Heart left ventricle (tissue), 16 donors: ENCODE results near the gene TRAPPC1. TPM values are rescaled to one million over a fixed set of nuclear protein-coding genes. Genes with fewer than 3 reads are reported as not detected.

Experiments used
- ATAC-seq, 4 donors: fragments of 200-7000 bp; cut with Tn5 transposase; one replicate each; pipeline ENCODE4 v1.9.1; 2020 to 2022; ENCODE audit warnings: moderate library complexity in 4 of 4, mild to moderate bottlenecking in 3 of 4, moderate number of reproducible peaks in 1 of 4
- DNase-seq, 5 donors: peaks; one replicate each; pipeline ENCODE4 v3.0.0-alpha.2; 2020
- H3K27ac ChIP-seq, 12 donors: fragments of 200-600 bp; sonication (generic) in 4 of 12; one replicate each; pipeline versions ENCODE4 v1.5.0 to v1.8.0; 2016 to 2022; ENCODE audit warnings: mild to moderate bottlenecking in 2 of 12
- H3K27me3 ChIP-seq, 9 donors: fragments of 200-600 bp; sonication (generic) in 2 of 9; one replicate each; pipeline versions ENCODE4 v1.5.1 to v1.8.0; 2016 to 2022; ENCODE audit warnings: mild to moderate bottlenecking in 3 of 9
- H3K36me3 ChIP-seq, 9 donors: fragments of 200-600 bp; sonication (generic) in 2 of 9; one replicate each; pipeline versions ENCODE4 v1.5.0 to v1.8.0; 2018 to 2022; ENCODE audit warnings: mild to moderate bottlenecking in 2 of 9
- H3K4me1 ChIP-seq, 12 donors: fragments of 200-600 bp; sonication (generic) in 4 of 12; one replicate each; pipeline versions ENCODE4 v1.5.0 to v1.8.0; 2016 to 2022; ENCODE audit warnings: mild to moderate bottlenecking in 3 of 12
- H3K4me3 ChIP-seq, 12 donors: fragments of 200-600 bp; sonication (generic) in 4 of 12; one replicate each; pipeline versions ENCODE4 v1.5.0 to v1.8.0; 2017 to 2022; ENCODE audit warnings: mild to moderate bottlenecking in 9 of 12, moderate library complexity in 4 of 12
- H3K9me3 ChIP-seq, 12 donors: fragments of 200-600 bp; sonication (generic) in 4 of 12; one replicate each; pipeline versions ENCODE4 v1.5.0 to v1.8.0; 2016 to 2022; ENCODE audit warnings: mild to moderate bottlenecking in 1 of 12
- POLR2A ChIP-seq, 2 donors: fragments of 450-650 bp; IDR thresholded peaks; one replicate each; pipeline ENCODE4 v1.6.1; 2017; ENCODE audit warnings: antibody characterized with exemption in 2 of 2, mild to moderate bottlenecking in 2 of 2, moderate library complexity in 2 of 2
- WGBS, 4 donors: extraction: QIAGEN DNeasy Blood & Tissue Kit in 2 of 4; methylation state at CpG; one replicate each; pipeline versions ENCODE4 v1.1.5 to v1.1.7; 2013 to 2018; 5-methylcytosine and 5-hydroxymethylcytosine counted together
- intact Hi-C, 10 donors: fragments of 100-400 bp; cut with DNase I; formaldehyde crosslinking; loops; one replicate each; pipeline versions ENCODE4 v1.11.1 to v1.14.2; 2022
- polyA plus RNA-seq, 2 donors: library from polyadenylated mRNA; stranded (reverse); fragments of 200-250 nt; gene quantifications; one replicate each; pipeline ENCODE4 v1.2.3, GENCODE V29; 2013
- total RNA-seq, 9 donors: library from RNA; depleted of rRNA in 2 of 9; stranded (reverse); fragments of >200 nt in 2 of 9; fragmentation: NEBNext Ultra II Directional in 3 of 9; extraction: Animal tissue kit (Norgen Biotek cat#: 25700) in 3 of 9; gene quantifications; one replicate each; pipeline versions ENCODE4 v1.1.0 to v1.2.4, GENCODE V29; 2016 to 2023
- TF ChIP-seq, protein P1 (sequence below), 12 donors: fragments of 200-600 bp; sonication (generic) in 4 of 12; IDR thresholded peaks; one replicate each; pipeline versions ENCODE4 v1.5.0 to v1.8.0; 2018 to 2022; ENCODE audit warnings: antibody characterized with exemption in 12 of 12, mild to moderate bottlenecking in 5 of 12
- donor health status: ischemic (EF 13 %, LVEDD 7.1; RV severe dilation, severe dysfunction).
- donor health status: healthy with polysubstance abuse.
- donor health status: DM: no; HTN: yes; CAD: no.
- donor health status: DM: no; HTN: no; CAD: no.
- donor health status: ischemic (EF 25% LVEDD 6.9; RV normal size, moderate dysfunction).
- donor health status: ischemic (EF 25% LVEDD 5.7; RV mildly dilated, moderate dysfunction).
- donor health status: healthy.
- donor health status: DM: yes; HTN: yes; CAD: no.
- donor health status: ischemic (EF 35%, LVEDD 5.7; RV mildly dilated, moderate dysfunction).
- donor health status: nonischemic (EF 11% LVEDD 7.7; RV severe dilation, severe dysfunction).
- donor health status: DM: yes; HTN: yes; CAD: no.
- donor health status: PGD.
- donor health status: ischemic (EF 29% LVEDD 5.4; RV normal size, mild dysfunction).
- donor health status: nonischemic (EF 23%, LVEDD 6.1; RV moderate dilation, normal function).

Gene TRAPPC1
- total and polyA plus RNA-seq, 11 donors, result 60.8 to 170 (median 132) TPM

GRCh38 chr17:7947651-7948050 is 15.9 kb upstream of the TRAPPC1 start:
- TF ChIP-seq, protein P1, sequence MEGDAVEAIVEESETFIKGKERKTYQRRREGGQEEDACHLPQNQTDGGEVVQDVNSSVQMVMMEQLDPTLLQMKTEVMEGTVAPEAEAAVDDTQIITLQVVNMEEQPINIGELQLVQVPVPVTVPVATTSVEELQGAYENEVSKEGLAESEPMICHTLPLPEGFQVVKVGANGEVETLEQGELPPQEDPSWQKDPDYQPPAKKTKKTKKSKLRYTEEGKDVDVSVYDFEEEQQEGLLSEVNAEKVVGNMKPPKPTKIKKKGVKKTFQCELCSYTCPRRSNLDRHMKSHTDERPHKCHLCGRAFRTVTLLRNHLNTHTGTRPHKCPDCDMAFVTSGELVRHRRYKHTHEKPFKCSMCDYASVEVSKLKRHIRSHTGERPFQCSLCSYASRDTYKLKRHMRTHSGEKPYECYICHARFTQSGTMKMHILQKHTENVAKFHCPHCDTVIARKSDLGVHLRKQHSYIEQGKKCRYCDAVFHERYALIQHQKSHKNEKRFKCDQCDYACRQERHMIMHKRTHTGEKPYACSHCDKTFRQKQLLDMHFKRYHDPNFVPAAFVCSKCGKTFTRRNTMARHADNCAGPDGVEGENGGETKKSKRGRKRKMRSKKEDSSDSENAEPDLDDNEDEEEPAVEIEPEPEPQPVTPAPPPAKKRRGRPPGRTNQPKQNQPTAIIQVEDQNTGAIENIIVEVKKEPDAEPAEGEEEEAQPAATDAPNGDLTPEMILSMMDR (IDR thresholded peaks at IDR 0.05), result no peak
- no peak for TF ChIP-seq POLR2A (IDR thresholded peaks at IDR 0.05)
- Histone ChIP-seq H3K4me3 (no peak overlapping the region), H3K4me1 (no peaks in the 10 kb centered on the region), H3K36me3 (peaks cover 4 to 76% (median 71%) of the 10 kb centered on the region in 9 donors), H3K9me3 (no peaks in the 10 kb centered on the region), H3K27me3 (no peaks in the 10 kb centered on the region), H3K27ac (no peak overlapping the region)
- intact Hi-C loops, result no loop called here
- DNase-seq (no peak), ATAC-seq (no peak)
- 80 to 88% (median 84%) methylated on average over 5 of the region's 5 CpGs for WGBS, 4 donors

- 67 to 92% (median 84%) methylated on average over 5 of the region's 5 CpGs for WGBS, 4 donors
- Histone ChIP-seq H3K27me3 (no peaks in the 10 kb centered on the region), H3K4me1 (no peaks in the 10 kb centered on the region), H3K36me3 (peaks cover 4 to 87% (median 73%) of the 10 kb centered on the region in 9 donors), H3K9me3 (no peaks in the 10 kb centered on the region), H3K27ac (no peak overlapping the region), H3K4me3 (no peak overlapping the region)
- intact Hi-C loops, result no loop called here
- no peak for DNase-seq
- ATAC-seq, result no peak
- TF ChIP-seq, protein P1 (IDR thresholded peaks at IDR 0.05), result no peak
- TF ChIP-seq POLR2A (IDR thresholded peaks at IDR 0.05), result no peak
These were observed 14.7 kb upstream of the TRAPPC1 start for GRCh38 chr17:7946441-7946840.

DNA sequence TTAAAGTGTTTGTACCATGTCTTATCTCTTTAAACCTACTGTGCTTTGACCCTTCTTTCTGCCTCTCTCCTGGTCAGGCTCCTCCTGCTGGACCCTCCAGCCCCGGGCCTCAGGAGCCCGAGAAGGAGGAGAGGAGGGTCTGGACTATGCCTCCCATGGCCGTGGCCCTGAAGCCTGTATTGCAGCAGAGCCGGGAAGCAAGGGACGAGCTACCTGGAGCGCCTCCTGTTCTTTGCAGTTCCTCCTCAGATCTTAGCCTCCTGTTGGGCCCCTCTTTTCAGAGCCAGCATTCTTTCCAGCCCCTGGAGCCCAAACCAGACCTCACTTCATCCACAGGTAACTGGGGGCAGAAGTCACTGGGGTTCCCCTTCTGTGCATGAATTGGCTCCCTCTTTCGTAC is 13.9 kb upstream of the TRAPPC1 start:
- no peak for ATAC-seq
- WGBS, 4 donors, result 81 to 91% (median 89%) methylated on average over 7 of the region's 7 CpGs
- TF ChIP-seq, protein P1 (IDR thresholded peaks at IDR 0.05), result no peak
- no peak for TF ChIP-seq POLR2A (IDR thresholded peaks at IDR 0.05)

DNA sequence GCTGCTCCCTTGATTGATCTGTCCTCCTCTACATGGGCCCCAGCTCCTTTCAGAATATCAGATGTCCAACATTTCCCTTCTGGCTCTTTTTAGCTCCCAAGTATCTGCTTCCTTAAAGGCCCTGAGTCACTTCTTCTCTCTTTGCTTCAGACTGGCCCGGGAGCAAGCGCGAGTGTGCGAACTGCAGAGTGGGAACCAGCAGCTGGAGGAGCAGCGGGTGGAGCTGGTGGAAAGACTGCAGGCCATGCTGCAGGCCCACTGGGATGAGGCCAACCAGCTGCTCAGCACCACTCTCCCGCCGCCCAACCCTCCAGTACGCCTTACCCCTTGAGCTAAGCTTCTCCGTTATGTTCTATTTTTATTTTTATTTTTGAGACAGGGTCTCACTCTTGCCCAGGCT is 12.6 kb upstream of the TRAPPC1 start:
- ATAC-seq (no peak), DNase-seq (peak in 1 of 5 donors; percentile 36)
- no peaks in the 10 kb centered on the region for H3K4me1 ChIP-seq
- no peak for TF ChIP-seq POLR2A (IDR thresholded peaks at IDR 0.05)
- TF ChIP-seq, protein P1 (IDR thresholded peaks at IDR 0.05), result no peak
- no peaks in the 10 kb centered on the region for H3K9me3 ChIP-seq
- no peaks in the 10 kb centered on the region for H3K27me3 ChIP-seq
- H3K4me3 ChIP-seq, result no peak overlapping the region
- intact Hi-C loops, result no loop called here
- WGBS, 4 donors, result 90 to 98% (median 93%) methylated on average over 9 of the region's 9 CpGs
- H3K27ac ChIP-seq, result no peak overlapping the region
- peaks cover 4 to 96% (median 85%) of the 10 kb centered on the region in 9 donors for H3K36me3 ChIP-seq

More for the DNA sequence above, 13.9 kb upstream of the TRAPPC1 start:
- Histone ChIP-seq H3K9me3 (no peaks in the 10 kb centered on the region), H3K4me1 (no peaks in the 10 kb centered on the region), H3K27ac (no peak overlapping the region), H3K27me3 (no peaks in the 10 kb centered on the region), H3K4me3 (no peak overlapping the region), H3K36me3 (peaks cover 4 to 95% (median 81%) of the 10 kb centered on the region in 9 donors)
- intact Hi-C loops, result no loop called here
- DNase-seq, result no peak
